GM18505 (cell line): Measurements from ENCODE around the gene MYG1.

Experiments
- ATAC-seq: cut with Tn5 transposase; IDR thresholded peaks from one replicate; pipeline ENCODE4 v1.9.1; 2021; ENCODE audit not compliant: unreplicated experiment
- POLR2A ChIP-seq: IDR thresholded peaks from 4 replicates; pipeline ENCODE4 v1.6.1; 2011; ENCODE audit warnings: borderline replicate concordance; ENCODE audit not compliant: insufficient read depth, insufficient read length; ENCODE audit errors: extremely low read depth

The MYG1 gene

GRCh38 chr12:53299454-53300180, at the start of gene MYG1:
TSS of gene MYG1 (plus strand) at chr12:53299695. CDS start at chr12:53299738, 43 bp downstream.
- peak; percentile 61 for ATAC-seq
- TF ChIP-seq POLR2A: peak; percentile 85

GRCh38 chr12:53251477-53252348, 47.8 kb upstream of the MYG1 start:
- peak; percentile 82 for TF ChIP-seq POLR2A
- ATAC-seq: peak; percentile 65

GRCh38 chr12:53252349-53252916, 47.1 kb upstream of the MYG1 start:
- no peak for ATAC-seq
- no peak for TF ChIP-seq POLR2A

GRCh38 chr12:53253298-53253697, 46.2 kb upstream of the MYG1 start:
- TF ChIP-seq POLR2A: no peak
- no peak for ATAC-seq

- no peak for ATAC-seq
- TF ChIP-seq POLR2A: no peak
These were observed 44.5 kb upstream of the MYG1 start for GRCh38 chr12:53254816-53255545.

- TF ChIP-seq POLR2A: no peak
- ATAC-seq: no peak
These were observed 43.5 kb upstream of the MYG1 start for GRCh38 chr12:53255996-53256395.

- TF ChIP-seq POLR2A: no peak
- ATAC-seq: no peak
These were observed 40.7 kb upstream of the MYG1 start for GRCh38 chr12:53258541-53259539.

GRCh38 chr12:53259891-53260290, 39.6 kb upstream of the MYG1 start:
- TF ChIP-seq POLR2A: no peak
- no peak for ATAC-seq

GRCh38 chr12:53265783-53266182, 33.7 kb upstream of the MYG1 start:
- TF ChIP-seq POLR2A: no peak
- ATAC-seq: no peak

- peak; percentile 20 for ATAC-seq
- no peak for TF ChIP-seq POLR2A
These were observed 32.0 kb upstream of the MYG1 start for GRCh38 chr12:53267306-53267998.

- peak; percentile 82 for ATAC-seq
- peak; percentile 53 for TF ChIP-seq POLR2A
These were observed 31.4 kb upstream of the MYG1 start, which contains the start of gene ESPL1 for GRCh38 chr12:53267999-53268629. TSS of gene ESPL1 (plus strand) at chr12:53268299. CDS start at chr12:53268767, 468 bp downstream.
